Kasumi-1 (cell line): ENCODE data around the gene VWC2L.

Experiments used
- DNase-seq, 2 experiments: peaks; one replicate each; lab custom pipeline; 2025; lab: John Stamatoyannopoulos, UW

VWC2L gene

GRCh38 chr2:214469728-214470127 is 58.9 kb downstream of the VWC2L start:
- no peak for DNase-seq

GRCh38 chr2:214471382-214471781 is 60.5 kb downstream of the VWC2L start:
- no peak for DNase-seq

- no peak for DNase-seq
These were observed 61.1 kb downstream of the VWC2L start for GRCh38 chr2:214471990-214472389.

- DNase-seq, result no peak
These were observed 66.5 kb downstream of the VWC2L start for GRCh38 chr2:214477305-214477704.

- DNase-seq, result peak; percentile 14 to 30
These were observed 70.3 kb downstream of the VWC2L start for GRCh38 chr2:214481204-214481603.

GRCh38 chr2:214482728-214483127 is 71.9 kb downstream of the VWC2L start:
- no peak for DNase-seq

- DNase-seq, result no peak
These were observed 73.4 kb downstream of the VWC2L start for GRCh38 chr2:214484239-214484638.

GRCh38 chr2:214484701-214485100 is 73.8 kb downstream of the VWC2L start:
- DNase-seq, result no peak

GRCh38 chr2:214489181-214489580 is 78.3 kb downstream of the VWC2L start:
- no peak for DNase-seq

GRCh38 chr2:214489702-214490101 is 78.8 kb downstream of the VWC2L start:
- no peak for DNase-seq

- DNase-seq, result no peak
These were observed 81.3 kb downstream of the VWC2L start for GRCh38 chr2:214492152-214492551.

- DNase-seq, result no peak
These were observed 81.8 kb downstream of the VWC2L start for GRCh38 chr2:214492608-214493007.

GRCh38 chr2:214497489-214497888 is 86.6 kb downstream of the VWC2L start:
- DNase-seq, result no peak

GRCh38 chr2:214503568-214503967 is 92.7 kb downstream of the VWC2L start:
- DNase-seq, result no peak

- no peak for DNase-seq
These were observed 93.9 kb downstream of the VWC2L start for GRCh38 chr2:214504599-214505376.

- DNase-seq, result no peak
These were observed 96.2 kb downstream of the VWC2L start for GRCh38 chr2:214507032-214507431.

GRCh38 chr2:214514704-214515103 is 103.8 kb downstream of the VWC2L start:
- DNase-seq, result no peak

GRCh38 chr2:214515111-214515510 is 104.3 kb downstream of the VWC2L start:
- DNase-seq, result no peak

- DNase-seq, result no peak
These were observed 108.5 kb downstream of the VWC2L start for GRCh38 chr2:214519258-214519818.

- DNase-seq, result no peak
These were observed 118.2 kb downstream of the VWC2L start for GRCh38 chr2:214529021-214529420.

- no peak for DNase-seq
These were observed 118.7 kb downstream of the VWC2L start for GRCh38 chr2:214529514-214529913.

- DNase-seq, result no peak
These were observed 122.7 kb downstream of the VWC2L start for GRCh38 chr2:214533541-214533940.

GRCh38 chr2:214536625-214537024 is 125.8 kb downstream of the VWC2L start:
- DNase-seq, result no peak

- no peak for DNase-seq
These were observed 127.1 kb downstream of the VWC2L start for GRCh38 chr2:214537929-214538328.
